HG03457 (cell line): ENCODE results near the gene PRKCA.
A peak's percentile ranks its signal among the peaks of the same experiment; 100 is the strongest.
"Not testable (repeated sequence)": the region's sequence is repeated elsewhere in the genome, so short reads cannot be mapped to it uniquely, and the experiment has no call there.

Experiments
- ATAC-seq: cut with Tn5 transposase; IDR thresholded peaks from one replicate; pipeline ENCODE4 v1.9.1; 2021; ENCODE audit warnings: moderate number of reproducible peaks; ENCODE audit not compliant: unreplicated experiment

The PRKCA gene

GRCh38 chr17:66432411-66432957, 130.1 kb downstream of the PRKCA start:
- no peak for ATAC-seq

DNA sequence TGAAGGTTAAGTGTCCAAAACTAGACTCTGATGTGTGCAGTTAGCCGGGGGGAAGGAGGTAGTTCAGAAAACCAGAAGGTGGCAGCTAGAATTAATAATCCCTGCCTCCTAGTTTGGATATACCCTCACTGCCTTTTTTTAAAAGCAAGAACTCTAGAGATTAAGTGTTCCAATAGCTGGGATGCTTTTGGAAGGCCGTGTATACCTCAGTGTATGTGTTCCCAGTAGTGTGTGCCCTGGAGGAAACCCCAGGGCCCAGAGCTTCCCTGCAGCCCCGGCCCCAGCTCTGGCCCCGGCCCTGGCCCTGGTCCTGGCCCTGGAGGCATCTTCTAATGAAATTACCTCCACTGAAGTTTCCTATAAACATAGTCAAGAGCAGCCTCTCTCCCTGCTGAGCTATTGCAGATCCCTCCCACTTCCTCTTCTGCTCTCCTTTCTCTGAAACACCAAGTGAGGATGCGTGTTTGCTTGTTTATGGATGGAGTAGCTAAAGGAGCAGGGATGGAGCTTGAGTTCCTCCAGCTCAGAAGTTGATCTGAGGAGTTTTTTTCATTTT, 130.7 kb downstream of the PRKCA start:
- no peak for ATAC-seq

GRCh38 chr17:66435182-66435581, 132.8 kb downstream of the PRKCA start:
- ATAC-seq = no peak

DNA sequence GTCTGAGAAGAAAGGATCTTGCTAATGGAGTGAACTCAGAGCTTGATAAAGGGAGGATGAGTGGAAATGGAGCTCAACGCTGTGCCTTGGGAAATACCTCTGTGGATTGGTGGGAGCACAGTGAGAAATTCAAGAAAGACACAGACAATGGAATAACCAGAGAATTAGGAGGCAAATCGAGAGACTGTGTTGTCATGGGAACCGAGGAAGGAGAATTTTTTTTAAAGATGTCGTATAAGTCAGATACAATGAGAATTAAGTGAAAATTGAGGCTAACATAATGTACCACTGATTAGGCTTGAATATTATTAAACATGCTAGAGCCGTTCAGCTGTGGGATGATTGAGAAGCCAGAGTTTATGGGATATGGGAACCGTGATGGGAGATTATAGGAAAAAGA, 134.2 kb downstream of the PRKCA start:
- no peak for ATAC-seq

GRCh38 chr17:66437476-66438026, 135.1 kb downstream of the PRKCA start:
- ATAC-seq = no peak

- no peak for ATAC-seq
Observed at GRCh38 chr17:66438101-66438500, 135.7 kb downstream of the PRKCA start.

GRCh38 chr17:66441101-66441661, 138.8 kb downstream of the PRKCA start:
- peak; percentile 78 for ATAC-seq

DNA sequence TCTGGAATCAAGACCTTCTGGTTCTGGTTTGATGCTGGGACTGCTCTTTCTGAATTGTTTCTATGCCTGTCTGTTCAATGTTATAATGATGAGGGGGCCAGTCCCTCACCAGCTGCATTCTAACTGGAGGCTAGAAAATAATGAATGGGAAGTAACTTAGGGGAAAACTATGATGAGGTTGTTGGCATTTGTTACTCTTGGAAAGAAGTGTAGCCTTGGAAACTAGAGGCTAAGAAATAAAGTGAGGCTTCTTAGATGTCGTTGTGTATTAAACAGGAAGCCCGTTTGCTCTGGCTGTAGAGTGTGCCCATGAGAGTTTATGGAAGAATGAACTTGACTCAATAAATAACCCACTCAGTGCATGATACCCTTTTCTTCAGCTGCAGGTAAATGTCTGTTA, 140.8 kb downstream of the PRKCA start:
- ATAC-seq = no peak

DNA sequence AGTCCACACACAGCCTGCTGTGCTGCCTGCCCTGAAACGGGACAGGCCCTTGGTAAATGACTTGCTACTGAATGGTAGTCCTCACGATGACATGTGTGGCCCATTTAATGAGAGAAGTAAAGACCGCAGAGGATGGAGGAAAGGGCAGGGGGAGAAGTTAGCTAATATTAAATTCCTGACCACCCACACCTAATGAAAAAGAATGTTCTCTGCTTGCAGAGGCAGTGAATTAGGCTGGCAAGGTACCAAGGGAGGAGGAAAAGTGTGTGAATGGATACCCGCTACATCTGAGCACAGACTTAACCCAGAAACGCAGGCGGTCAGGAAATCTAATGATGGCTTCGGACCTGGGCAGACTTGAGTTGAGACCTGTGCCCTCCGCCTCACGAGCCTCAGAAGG, 141.2 kb downstream of the PRKCA start:
- ATAC-seq = no peak

GRCh38 chr17:66444031-66444430, 141.6 kb downstream of the PRKCA start:
- no peak for ATAC-seq

GRCh38 chr17:66445229-66445628, 142.8 kb downstream of the PRKCA start:
- no peak for ATAC-seq

- no peak for ATAC-seq
Observed at GRCh38 chr17:66446419-66446818, 144.0 kb downstream of the PRKCA start.

- no peak for ATAC-seq
Observed at GRCh38 chr17:66447159-66447558, 144.7 kb downstream of the PRKCA start.

DNA sequence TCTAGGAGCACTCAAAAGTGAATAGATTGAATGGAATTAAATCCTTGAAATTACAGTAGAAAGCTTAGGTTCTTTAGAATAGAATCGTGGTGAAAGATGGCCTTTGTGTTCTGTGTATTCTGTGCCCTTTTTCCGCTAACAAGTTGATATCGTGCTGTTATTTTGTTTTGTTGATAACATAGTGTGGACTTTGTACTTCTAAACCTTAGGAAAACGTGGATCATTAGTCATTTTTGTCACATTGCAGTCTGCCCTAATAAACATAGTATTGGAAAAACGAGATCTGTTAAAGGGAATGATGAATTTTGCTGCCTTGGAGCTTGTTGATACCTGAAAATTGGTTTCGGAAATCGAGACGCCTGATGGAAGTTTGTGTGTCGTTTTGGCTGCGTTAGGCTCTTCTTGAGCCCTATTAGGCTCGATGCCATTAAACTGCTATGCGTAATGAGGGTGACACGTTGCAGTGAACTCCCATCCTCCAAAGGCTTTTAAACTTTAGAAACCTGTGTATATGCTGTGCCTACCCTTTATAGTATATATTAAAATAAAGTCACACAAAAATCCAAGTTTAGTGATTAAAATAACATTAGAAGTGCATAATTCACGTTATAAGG, 145.7 kb downstream of the PRKCA start:
- no peak for ATAC-seq

GRCh38 chr17:66449418-66449977, 147.1 kb downstream of the PRKCA start:
- ATAC-seq = no peak

GRCh38 chr17:66450008-66450851, 147.8 kb downstream of the PRKCA start:
- ATAC-seq = no peak

- ATAC-seq = no peak
Observed at GRCh38 chr17:66450852-66451158, 148.4 kb downstream of the PRKCA start.

DNA sequence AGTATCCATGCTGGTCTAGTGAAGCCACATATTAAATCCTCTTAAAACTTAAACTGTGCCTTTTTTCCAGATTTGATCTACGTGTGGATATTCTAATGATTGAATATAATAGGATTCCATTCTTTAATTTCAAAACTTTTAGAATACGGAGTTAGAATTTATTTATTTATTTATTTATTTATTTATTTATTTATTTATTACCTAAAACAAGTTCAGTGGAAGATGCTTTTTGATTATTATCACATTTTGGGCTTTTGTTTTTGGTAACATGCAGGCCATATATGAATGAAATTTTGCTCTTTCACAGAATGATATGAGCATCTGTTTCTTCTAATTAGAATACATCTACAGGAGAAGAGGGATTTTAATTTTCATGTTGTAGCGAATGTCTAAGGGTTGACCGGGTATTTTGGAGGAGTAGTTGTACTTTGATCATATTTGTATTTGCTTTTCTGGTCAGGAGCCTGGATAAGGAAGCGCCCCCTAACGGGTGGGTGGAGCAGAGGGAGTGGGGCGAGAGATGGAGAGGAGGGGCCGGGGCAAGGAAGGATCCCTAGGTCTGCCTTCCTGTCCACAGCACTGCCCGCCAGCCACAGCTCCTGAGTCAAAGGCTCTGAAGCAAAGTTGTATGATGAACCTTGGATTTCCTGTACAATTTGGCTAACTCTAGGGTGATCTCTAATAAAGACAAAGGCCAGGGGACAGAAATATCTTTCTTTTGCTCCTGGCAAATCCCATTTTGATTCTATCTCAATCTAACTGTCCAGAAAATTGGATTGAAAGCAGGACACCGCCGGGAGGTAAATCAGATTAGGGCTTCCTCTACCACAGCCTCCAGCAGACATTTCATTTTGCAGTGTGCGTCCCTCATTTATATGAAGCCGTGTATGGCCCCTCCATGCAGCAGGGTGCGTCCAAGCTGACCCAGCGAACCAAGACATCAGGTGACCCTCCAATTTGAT, 149.1 kb downstream of the PRKCA start:
- ATAC-seq = no peak

- ATAC-seq = no peak
Observed at GRCh38 chr17:66455060-66455459, 152.6 kb downstream of the PRKCA start.

GRCh38 chr17:66457499-66457898, 155.1 kb downstream of the PRKCA start:
- not testable (repeated sequence) for ATAC-seq
